HG03039 (cell line): ENCODE measurements around the gene NDUFS4.
"Not testable (repeated sequence)": the region's sequence is repeated elsewhere in the genome, so short reads cannot be mapped to it uniquely, and the experiment has no call there.

Experiments
- ATAC-seq: cut with Tn5 transposase; IDR thresholded peaks from one replicate; pipeline ENCODE4 v1.9.1; 2021; ENCODE audit warnings: mild to moderate bottlenecking, moderate library complexity; ENCODE audit not compliant: unreplicated experiment

NDUFS4 gene

DNA sequence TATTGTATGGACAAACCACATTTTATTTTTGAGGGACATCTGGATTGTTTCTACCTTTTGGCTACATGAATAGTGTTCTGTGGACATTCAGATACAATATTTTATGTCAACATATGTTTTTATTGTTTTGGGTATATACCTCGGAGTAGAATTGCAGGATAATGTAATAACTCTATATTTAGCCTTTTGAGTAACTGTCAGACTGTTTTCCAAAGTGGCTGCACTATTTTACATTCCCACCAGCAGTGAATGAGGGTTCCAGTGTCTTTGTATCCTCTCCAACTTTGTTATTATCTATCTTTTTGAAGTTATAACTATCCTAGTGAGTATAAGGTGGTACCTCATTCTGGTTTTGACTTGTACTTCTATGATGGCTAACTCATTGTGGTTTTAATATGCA, 11.0 kb downstream of the NDUFS4 start:
- ATAC-seq, result no peak

- ATAC-seq, result no peak
These were observed 14.7 kb downstream of the NDUFS4 start for GRCh38 chr5:53575101-53575500.

- no peak for ATAC-seq
These were observed 15.4 kb downstream of the NDUFS4 start for GRCh38 chr5:53575831-53576230.

DNA sequence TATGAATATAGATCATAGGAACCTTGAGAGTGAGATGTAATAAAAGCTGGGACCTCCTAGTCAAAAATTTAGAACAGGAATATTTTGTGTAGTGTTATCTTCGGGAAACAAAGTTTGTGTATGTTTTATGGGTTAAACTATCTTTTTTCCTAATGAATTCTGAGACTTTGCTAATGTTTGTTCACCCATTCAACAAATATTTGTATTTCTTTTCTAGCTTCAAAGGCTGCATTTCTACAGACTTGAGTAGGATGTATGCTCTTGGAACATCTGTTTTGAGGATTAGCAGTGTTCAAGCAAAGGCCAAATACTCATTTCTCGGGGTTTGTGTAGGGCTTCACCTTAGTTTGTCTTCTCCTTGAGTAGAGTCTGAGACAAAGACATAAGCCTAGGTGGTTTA, 16.2 kb downstream of the NDUFS4 start:
- ATAC-seq, result no peak

- ATAC-seq, result no peak
These were observed 18.4 kb downstream of the NDUFS4 start for GRCh38 chr5:53578854-53579253.

DNA sequence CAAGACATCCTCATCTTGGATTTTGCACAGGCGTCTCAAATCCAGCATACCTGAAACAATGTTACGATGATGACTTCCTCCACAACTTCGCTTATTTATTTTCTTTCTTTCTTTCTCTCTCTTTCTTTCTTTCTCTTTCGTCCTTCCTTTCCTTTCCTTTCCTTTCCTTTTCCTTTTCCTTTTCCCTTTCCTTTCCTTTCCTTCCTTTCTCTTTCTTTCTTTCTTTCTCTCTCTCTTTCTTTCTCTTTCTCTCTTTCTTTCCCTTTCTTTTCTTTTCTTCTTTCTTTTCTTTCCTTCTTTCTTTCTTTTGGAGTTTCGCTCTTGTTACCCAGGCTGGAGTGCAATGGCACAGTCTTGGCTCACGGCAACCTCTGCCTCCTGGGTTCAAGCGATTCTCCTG, 20.1 kb downstream of the NDUFS4 start:
- no peak for ATAC-seq

DNA sequence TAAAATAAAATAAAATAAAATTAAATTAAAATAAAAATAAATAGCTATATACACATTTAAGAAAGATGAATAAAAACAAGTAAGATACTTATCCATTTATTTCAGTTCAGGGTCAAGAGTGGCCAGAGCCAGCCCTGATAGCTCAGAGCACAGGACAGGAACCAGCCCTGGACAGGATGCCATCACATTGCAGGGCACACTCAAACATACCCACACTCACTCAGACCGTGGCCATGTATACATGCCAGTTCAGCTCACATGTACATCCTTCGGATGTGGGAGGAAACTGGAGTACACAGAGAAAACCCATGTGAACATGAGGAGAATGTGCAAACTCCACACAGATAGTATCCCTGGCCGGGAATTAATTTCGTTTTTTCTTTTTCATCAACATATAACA, 21.8 kb downstream of the NDUFS4 start:
- no peak for ATAC-seq

DNA sequence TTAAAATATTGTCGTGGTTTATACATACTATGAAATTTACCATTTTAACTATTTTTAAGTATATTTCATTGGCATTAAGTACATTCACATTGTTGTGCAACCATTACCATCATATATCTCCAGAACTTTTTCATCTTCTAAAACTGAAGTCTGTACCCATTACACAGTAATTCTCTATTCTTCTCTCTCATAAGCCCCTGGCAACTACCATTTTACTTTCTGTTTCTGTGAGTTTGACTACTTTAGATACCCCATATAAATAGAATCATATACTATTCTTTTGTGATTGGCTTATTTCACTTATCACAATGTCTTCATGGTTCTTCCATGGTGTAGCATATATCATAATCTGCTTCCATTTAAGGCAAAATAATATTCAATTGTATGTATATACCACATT, 30.3 kb downstream of the NDUFS4 start:
- ATAC-seq, result no peak

DNA sequence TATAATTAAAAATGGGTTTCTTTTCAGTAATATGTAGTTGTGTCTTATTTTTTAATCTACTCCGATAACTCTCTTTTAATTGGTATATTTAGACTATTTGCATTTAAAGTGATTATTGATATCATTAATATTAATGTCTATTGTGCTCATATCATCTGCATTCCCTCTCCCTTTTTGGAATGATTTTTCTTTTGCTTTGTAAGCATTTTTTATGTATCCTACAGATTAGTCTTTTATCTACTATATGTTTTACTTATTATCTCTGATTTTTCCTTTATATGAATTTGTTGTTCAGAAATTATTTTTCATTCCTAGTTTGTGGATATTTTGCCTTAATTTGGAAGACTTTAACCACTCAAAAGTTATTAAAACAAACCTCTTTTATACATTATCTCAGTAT, 34.0 kb downstream of the NDUFS4 start:
- ATAC-seq, result no peak

- ATAC-seq, result no peak
These were observed 37.5 kb downstream of the NDUFS4 start for GRCh38 chr5:53597894-53598293.

GRCh38 chr5:53601570-53601969, 41.1 kb downstream of the NDUFS4 start:
- ATAC-seq, result no peak

DNA sequence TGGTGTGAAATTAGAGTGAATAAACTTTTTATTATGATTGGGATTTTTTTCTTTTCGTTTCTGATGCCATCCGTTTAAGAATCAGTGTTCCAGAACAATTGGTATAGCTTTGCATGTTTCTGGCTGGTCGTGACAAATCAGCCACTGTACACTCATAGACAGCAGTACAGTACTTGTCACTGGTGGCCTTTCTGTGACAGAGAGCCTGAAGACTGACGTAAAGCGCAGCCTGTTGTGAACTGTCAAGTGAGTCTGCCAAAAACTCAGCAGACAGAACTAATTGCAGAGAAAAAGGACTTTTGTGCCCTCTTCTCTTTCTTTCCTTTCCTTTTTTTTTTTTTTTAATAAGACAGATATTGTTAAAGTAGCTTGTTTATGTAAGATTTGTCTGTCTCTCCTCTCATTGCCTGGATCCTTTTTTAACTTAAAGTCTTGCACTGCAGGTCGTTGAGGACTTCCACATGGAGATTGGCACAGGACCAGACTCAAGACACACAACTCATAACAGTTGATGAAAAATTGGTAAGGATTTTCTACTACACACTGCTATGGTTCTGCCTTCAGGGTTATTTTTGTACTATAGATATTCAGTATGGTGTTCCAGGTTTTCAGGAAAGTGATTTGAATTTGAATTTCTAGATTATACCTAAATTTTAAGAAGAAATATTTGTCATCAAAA, 42.7 kb downstream of the NDUFS4 start:
- no peak for ATAC-seq

DNA sequence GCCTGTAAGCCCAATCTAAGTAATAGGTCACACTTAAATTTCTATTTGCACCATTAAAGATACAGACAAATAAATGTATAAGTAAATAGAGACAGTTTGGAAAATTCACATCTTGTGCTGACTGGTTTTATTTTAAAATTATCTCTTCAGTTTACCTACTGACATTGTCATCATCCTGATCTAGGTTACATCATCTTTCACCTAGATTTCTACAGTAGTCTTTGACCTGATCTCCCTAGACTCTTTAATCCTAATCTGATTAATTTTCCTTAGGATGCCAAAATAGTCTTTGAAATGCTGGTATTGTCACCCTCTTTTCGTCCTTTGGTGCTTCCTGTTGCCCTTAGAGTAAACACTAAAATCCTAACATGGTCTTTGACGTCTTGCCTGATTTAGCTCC, 43.9 kb downstream of the NDUFS4 start:
- ATAC-seq, result no peak

DNA sequence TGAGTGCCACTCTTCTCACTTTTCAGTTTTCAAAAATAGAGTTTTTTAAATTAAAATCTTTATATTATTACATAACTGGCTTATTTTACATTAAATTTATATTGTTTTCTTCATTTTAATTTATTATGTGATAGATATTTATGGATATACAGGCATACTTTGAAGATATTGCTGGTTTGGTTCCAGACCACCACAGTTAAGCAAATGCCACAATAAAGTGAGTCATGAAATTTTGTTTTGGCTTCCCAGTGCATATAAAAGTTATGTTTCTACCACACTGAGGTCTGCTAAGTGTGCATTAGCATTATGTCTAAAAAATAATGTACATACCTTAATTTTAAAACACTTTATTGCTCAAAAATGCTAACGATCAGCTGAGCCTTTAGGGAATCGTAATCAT, 47.4 kb downstream of the NDUFS4 start:
- ATAC-seq, result no peak

DNA sequence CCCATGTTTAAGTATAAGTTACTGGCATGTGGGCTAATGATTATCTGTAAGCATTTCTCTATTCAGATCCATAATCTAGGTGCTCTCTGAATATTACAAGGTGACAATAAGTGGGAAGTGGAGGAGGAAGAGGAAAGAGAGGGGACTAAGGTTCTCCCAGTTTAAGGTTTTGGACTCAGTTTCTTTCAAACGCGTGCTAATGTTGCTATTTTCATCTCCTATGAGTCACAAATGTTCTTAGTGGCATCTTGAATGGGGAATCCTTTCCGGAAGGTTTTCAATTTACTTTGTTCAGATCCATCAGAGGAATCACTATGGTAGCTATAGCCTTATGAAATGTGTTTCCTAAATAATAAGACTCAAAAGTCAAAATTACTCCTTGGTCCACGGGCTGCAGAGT, 48.5 kb downstream of the NDUFS4 start:
- not testable (repeated sequence) for ATAC-seq

GRCh38 chr5:53613061-53613460, 52.6 kb downstream of the NDUFS4 start:
- ATAC-seq, result no peak

DNA sequence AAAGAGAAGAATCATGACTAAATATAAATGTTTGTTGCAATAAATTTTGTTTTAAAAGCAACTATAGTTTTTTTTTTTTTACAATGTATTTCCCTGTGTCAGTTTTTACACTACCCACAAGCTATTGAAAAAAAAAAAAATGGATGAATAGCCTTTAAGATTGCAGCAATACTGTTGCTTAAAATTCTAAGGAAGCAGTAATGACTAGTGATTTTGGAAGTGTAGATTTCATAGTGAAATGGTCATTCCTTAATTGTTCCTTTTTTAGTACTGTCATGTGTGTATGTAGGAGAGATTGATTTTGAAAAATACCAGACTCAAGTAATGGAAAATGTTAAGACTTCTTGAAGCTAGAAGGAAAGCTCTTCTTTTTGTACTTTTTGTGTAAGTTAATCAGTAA, 53.1 kb downstream of the NDUFS4 start:
- no peak for ATAC-seq

DNA sequence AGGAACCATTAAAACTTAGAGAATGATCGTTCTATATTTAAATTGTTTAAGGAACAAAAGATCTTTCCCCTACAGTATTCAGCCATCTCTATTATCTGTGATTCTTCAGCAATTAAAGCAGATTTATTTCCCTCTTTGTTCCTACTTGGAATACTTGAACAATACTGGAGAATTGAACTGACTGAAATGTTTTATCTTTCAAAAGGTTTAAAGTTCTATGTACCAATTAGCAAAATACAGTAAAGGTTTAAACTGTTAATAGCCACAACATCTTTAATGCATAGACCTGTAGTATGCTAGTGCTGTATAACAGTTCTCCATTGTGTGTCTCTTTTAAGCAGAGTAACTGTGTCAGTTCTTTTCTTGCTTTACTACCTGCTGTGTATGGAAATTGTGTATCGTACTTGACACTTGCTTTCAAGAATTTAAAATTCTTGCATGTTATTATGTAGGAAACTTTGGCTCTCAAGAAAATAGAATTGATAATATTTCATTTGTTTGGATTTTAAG, 54.0 kb downstream of the NDUFS4 start:
- no peak for ATAC-seq

DNA sequence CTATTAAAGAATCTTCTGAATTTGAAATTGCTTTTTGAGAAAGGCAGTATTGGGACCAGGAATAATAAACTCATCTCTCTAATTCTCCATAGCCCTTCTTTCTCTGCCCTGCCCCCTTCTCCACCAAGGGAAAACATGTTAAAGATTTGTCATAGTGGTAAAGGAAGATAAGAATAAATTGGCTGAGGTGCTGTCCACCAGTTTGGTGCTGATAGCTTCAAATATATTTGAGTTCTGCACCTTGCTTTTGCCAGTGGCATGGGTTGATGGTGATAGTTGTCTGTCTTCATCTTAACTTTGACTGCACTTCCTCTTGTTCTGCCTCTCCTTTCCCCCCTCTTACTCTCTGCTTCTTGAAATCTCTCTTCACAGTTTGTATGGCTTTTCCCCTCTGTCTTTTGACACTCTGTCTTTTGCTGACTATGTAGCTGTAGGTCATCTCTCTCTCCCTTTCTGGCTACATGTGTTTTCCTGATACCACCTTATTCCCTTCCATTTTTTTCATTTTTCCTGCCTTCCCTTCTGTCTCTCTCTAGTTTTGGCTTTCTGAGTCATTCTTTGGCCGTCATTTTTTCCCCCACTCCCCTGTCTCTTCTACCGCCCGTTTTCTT, 56.6 kb downstream of the NDUFS4 start:
- ATAC-seq, result no peak

DNA sequence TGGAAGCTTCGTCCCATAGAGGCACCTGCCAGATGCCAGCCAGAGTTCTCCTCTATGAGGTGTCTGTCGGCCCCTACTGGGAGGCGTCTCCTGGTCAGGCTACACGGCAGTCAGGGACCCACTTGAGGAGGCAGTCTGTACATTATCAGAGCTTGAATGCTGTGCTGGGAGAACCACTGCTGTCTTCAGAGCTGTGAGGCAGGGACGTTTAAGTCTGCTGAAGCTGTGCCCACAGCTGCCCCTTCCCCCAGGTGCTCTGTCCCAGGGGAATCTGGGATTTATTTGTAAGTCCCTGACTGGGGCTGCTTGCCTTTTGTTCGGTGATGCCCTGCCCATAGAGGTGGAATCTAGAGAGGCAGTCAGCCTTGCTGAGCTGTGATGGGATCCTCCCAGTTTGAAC, 70.8 kb downstream of the NDUFS4 start:
- ATAC-seq, result no peak

DNA sequence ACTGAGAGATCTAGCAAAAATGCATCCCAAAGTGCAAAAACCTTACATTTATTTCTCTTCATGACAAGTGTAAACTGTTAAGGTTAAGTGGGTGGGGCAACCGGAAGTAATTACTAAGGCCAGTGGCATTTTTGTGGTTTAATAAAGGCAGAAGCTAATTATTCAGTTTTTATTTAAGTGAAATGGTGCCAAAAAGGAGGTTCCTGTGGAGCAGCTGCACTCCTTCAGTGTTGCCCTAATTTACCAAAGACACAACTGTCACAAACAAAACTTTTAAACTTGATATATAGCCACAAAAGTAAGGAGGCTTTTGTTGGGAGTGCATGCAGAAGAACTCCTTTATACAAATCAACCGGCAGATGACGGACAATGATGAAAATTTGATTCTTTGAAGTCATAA, 81.6 kb downstream of the NDUFS4 start:
- ATAC-seq, result no peak

DNA sequence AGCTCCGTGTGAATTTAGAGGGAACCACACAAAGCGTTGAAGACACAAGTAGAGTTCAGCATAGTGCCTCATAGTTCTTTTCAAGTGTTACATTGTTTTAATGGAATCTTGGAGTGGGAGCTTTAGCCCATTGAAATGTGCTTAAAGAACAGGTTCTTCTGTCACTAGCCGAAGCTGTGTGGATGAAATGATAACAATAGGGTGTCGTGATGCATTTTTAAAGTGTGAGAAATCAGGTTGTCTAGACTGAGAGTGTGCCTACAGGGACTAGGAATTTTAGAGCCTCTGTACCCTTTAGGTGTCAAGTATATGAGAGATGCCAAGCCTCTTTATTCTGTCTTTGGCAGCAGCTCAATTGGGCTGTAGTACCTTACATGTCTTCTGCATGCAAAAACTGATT, 83.0 kb downstream of the NDUFS4 start:
- no peak for ATAC-seq

DNA sequence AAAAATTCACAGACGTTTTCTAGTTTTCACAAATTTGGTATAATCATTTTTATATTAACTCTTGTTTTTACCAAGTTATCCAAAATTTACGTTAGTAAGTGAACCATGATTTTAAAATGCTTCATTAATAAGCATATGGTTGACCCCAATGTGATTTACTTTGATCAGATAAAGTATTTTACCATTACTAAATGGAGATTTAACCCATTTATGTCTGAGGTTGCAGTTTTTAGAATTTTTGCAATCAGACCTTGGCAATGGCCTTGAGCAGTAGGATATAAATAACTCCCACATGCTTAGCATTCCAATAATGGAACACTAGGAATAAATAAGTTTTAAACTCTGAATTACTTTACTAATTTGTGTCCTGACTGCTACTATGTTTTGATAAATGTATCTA, 84.6 kb downstream of the NDUFS4 start:
- no peak for ATAC-seq
